GM12878 (cell line): ENCODE measurements around the gene TNFRSF11A. TPM values are rescaled to one million over a fixed set of nuclear protein-coding genes. Genes with fewer than 3 reads are reported as not detected.

ENCODE experiments used
- ATAC-seq: fragments of 200-7000 bp; cut with Tn5 transposase; 3 replicates; pipeline ENCODE4 v1.9.1; 2020; ENCODE audit warnings: mild to moderate bottlenecking, moderate library complexity
- BruUV-seq: library from RNA; stranded (reverse); fragments of 400-500 nt; replicated peaks from 2 replicates; lab custom pipeline; 2021; lab: Mats Ljungman, UMichigan
- CTCF ChIA-PET: fragments of 300-600 bp; sonication (Branson Sonifier 250); formaldehyde crosslinking; extraction: SDS; loops from one replicate; lab custom pipeline; 2021; ENCODE audit warnings: inconsistent platforms; lab: Yijun Ruan, JAX
- POLR2A ChIA-PET: fragments of 350-600 bp; formaldehyde crosslinking; extraction: SDS; loops from one replicate; lab custom pipeline; 2021; ENCODE audit warnings: inconsistent platforms; lab: Charles Lee
- RAD21 ChIA-PET: fragments of 300-600 bp; sonication (Branson Sonifier 250); formaldehyde crosslinking; loops from one replicate; lab custom pipeline; 2023; ENCODE audit warnings: antibody characterized with exemption; ENCODE audit not compliant: unreplicated experiment; lab: Charles Lee
- SMC1A ChIA-PET: fragments of 300-600 bp; sonication (Branson Sonifier 250); formaldehyde crosslinking; loops from one replicate; lab custom pipeline; 2023; ENCODE audit not compliant: unreplicated experiment, uncharacterized antibody; lab: Charles Lee
- DNase-seq: peaks from one replicate; pipeline ENCODE4 v3.0.0-alpha.2; 2011; ENCODE audit warnings: low read depth, low spot score
- FAIRE-seq: peaks from 3 replicates; lab custom pipeline; 2011; peaks lifted over from hg19 to GRCh38; lab: Jason Lieb, UNC
- H2AFZ ChIP-seq: 2 replicates; pipeline ENCODE4 v1.6.0; 2011; ENCODE audit warnings: low read depth, low read length, control low read depth; ENCODE audit not compliant: control insufficient read depth
- H3K27ac ChIP-seq: 2 replicates; pipeline ENCODE4 v1.5.1; 2011; ENCODE audit warnings: control low read depth; ENCODE audit not compliant: control insufficient read depth, insufficient read depth
- H3K27me3 ChIP-seq, 2 experiments: replicated peaks in 1 of 2; 2 replicates each; pipeline versions ENCODE4 v1.6.0 to v1.6.1; 2011; ENCODE audit warnings: low read length in 1 of 2; ENCODE audit not compliant: control insufficient read depth in 2 of 2, insufficient read depth in 2 of 2
- H3K36me3 ChIP-seq, 2 experiments: 2 replicates each; pipeline ENCODE4 v1.5.1; 2011; ENCODE audit warnings: low read length in 1 of 2; ENCODE audit not compliant: control insufficient read depth in 2 of 2, insufficient read depth in 2 of 2
- H3K4me1 ChIP-seq: 2 replicates; pipeline ENCODE4 v1.6.1; 2011; ENCODE audit warnings: mild to moderate bottlenecking, low read length, moderate library complexity, mixed read lengths; ENCODE audit not compliant: control insufficient read depth, insufficient read depth
- H3K4me2 ChIP-seq: 2 replicates; pipeline ENCODE4 v1.6.0; 2011; ENCODE audit warnings: control low read depth; ENCODE audit not compliant: control insufficient read depth, insufficient read depth
- H3K4me3 ChIP-seq: fragments of 200-600 bp; sonication (generic); 2 replicates; pipeline ENCODE4 v1.5.1; 2016
- H3K79me2 ChIP-seq: 2 replicates; pipeline ENCODE4 v1.6.0; 2011; ENCODE audit warnings: low read length; ENCODE audit not compliant: control insufficient read depth, insufficient read depth
- H3K9ac ChIP-seq: 2 replicates; pipeline ENCODE4 v1.8.0; 2011; ENCODE audit warnings: low read length, control low read depth, mixed read lengths; ENCODE audit not compliant: control insufficient read depth, insufficient read depth
- H3K9me3 ChIP-seq: replicated peaks from 3 replicates; pipeline ENCODE4 v1.5.1; 2011; ENCODE audit warnings: mild to moderate bottlenecking, low read length; ENCODE audit not compliant: control insufficient read depth, insufficient read depth
- H4K20me1 ChIP-seq: 2 replicates; pipeline ENCODE4 v1.6.0; 2011; ENCODE audit not compliant: control insufficient read depth, insufficient read depth
- ATF7 ChIP-seq: fragments of 450-650 bp; IDR thresholded peaks from 2 replicates; pipeline ENCODE4 v1.6.1; 2016; ENCODE audit warnings: low read depth, mild to moderate bottlenecking
- BCL11A ChIP-seq: IDR thresholded peaks from 2 replicates; pipeline ENCODE4 v1.6.1; 2011; ENCODE audit warnings: low read depth, low read length
- BHLHE40 ChIP-seq, 2 experiments: fragments of 450-650 bp in 1 of 2; IDR thresholded peaks; 2 replicates each; pipeline ENCODE4 v1.6.1; 2011 to 2017; ENCODE audit warnings: low read depth in 2 of 2, borderline replicate concordance in 1 of 2, improper control_type of control experiment in 1 of 2, low read length in 1 of 2, mild to moderate bottlenecking in 1 of 2
- CBFB ChIP-seq: IDR thresholded peaks from 2 replicates; pipeline ENCODE4 v1.6.1; 2016; ENCODE audit warnings: antibody characterized with exemption, low read depth
- CHD2 ChIP-seq: IDR thresholded peaks from 2 replicates; pipeline ENCODE4 v1.6.1; 2011; ENCODE audit warnings: low read depth, low read length, improper control_type of control experiment, borderline replicate concordance
- CHD4 ChIP-seq: fragments of 200-600 bp; sonication (generic); IDR thresholded peaks from 2 replicates; pipeline ENCODE4 v1.6.1; 2016; ENCODE audit warnings: mild to moderate bottlenecking
- EP300 ChIP-seq, 2 experiments: fragments of 150-350 bp in 1 of 2; IDR thresholded peaks; 2 replicates each; pipeline ENCODE4 v1.6.1; 2011 to 2012; ENCODE audit warnings: low read depth in 2 of 2, low read length in 2 of 2, borderline replicate concordance in 1 of 2, improper control_type of control experiment in 1 of 2, inconsistent platforms in 1 of 2; ENCODE audit not compliant: control insufficient read depth in 1 of 2
- HDGF ChIP-seq: fragments of 450-650 bp; IDR thresholded peaks from 2 replicates; pipeline ENCODE4 v1.6.1; 2016; ENCODE audit warnings: antibody characterized with exemption
- HSF1 ChIP-seq: fragments of 150-350 bp; IDR thresholded peaks from 2 replicates; pipeline ENCODE4 v1.6.1; 2014; ENCODE audit warnings: mild to moderate bottlenecking, low read depth, low read length
- IRF4 ChIP-seq: IDR thresholded peaks from 2 replicates; pipeline ENCODE4 v1.6.1; 2011; ENCODE audit warnings: low read depth, low read length
- KLF5 ChIP-seq: fragments of 450-650 bp; IDR thresholded peaks from 2 replicates; pipeline ENCODE4 v1.6.1; 2014; ENCODE audit warnings: mild to moderate bottlenecking; ENCODE audit not compliant: partially characterized antibody
- NRF1 ChIP-seq: conservative IDR thresholded peaks from 2 replicates; pipeline ENCODE4 v1.6.1; 2011; ENCODE audit warnings: mild to moderate bottlenecking, low read depth, low read length, improper control_type of control experiment
- PAX5 ChIP-seq: IDR thresholded peaks from 2 replicates; pipeline ENCODE4 v1.6.1; 2011; ENCODE audit warnings: low read depth, low read length, borderline replicate concordance
- POLR2AphosphoS2 ChIP-seq: IDR thresholded peaks from 2 replicates; pipeline ENCODE4 v1.6.1; 2011; ENCODE audit warnings: low read depth, mild to moderate bottlenecking, low read length, improper control_type of control experiment, moderate library complexity
- ZNF217 ChIP-seq: fragments of 450-650 bp; IDR thresholded peaks from 2 replicates; pipeline ENCODE4 v1.6.1; 2017; ENCODE audit warnings: antibody characterized with exemption, mild to moderate bottlenecking
- ZNF24 ChIP-seq: fragments of 450-650 bp; IDR thresholded peaks from 2 replicates; pipeline ENCODE4 v1.6.1; 2017; ENCODE audit warnings: antibody characterized with exemption, mild to moderate bottlenecking
- WGBS: methylation state at CpG from one replicate; pipeline ENCODE4 v1.1.6; 2016; ENCODE audit warnings: low lambda C conversion rate; ENCODE audit not compliant: insufficient replicate concordance, insufficient coverage; ENCODE audit errors: missing lambda C conversion rate; 5-methylcytosine and 5-hydroxymethylcytosine counted together
- in situ Hi-C: fragments of 300-500 bp; cut with MboI; formaldehyde crosslinking; loops from 9 replicates; pipeline ENCODE4 v1.14.3; 2018; ENCODE audit warnings: mixed read lengths
- intact Hi-C: fragments of 100-400 bp; cut with micrococcal nuclease; formaldehyde crosslinking; loops from one replicate; pipeline ENCODE4 v1.14.2; 2022; ENCODE audit not compliant: unreplicated experiment
- polyA plus RNA-seq, 11 experiments: library from polyadenylated mRNA; depleted of rRNA in 4 of 11; unstranded in 6 of 11; stranded (reverse) in 5 of 11; fragments of >200 nt; fragmentation: Nextera tagmentation in 4 of 11; fragmentation: Illumina TruSeq in 1 of 11; extraction: Ambion mirVana in 4 of 11; extraction: Trizol in 1 of 11; gene quantifications; 1 replicate in 1 of 11; 2 replicates in 10 of 11; pipeline versions ENCODE4 v1.2.1 to v1.2.3, GENCODE V29; 2011 to 2016; ENCODE audit warnings: inconsistent platforms in 2 of 11, missing spikeins in 2 of 11, low read depth in 1 of 11
- total RNA-seq, 4 experiments: library from RNA; depleted of rRNA in 3 of 4; stranded (reverse); fragments of >200 nt in 3 of 4; fragmentation: Illumina TruSeq in 1 of 4; extraction: Trizol in 1 of 4; gene quantifications; 2 replicates each; pipeline versions ENCODE4 v1.2.1 to v1.2.3, GENCODE V29; 2013 to 2021
- TF ChIP-seq, protein P1 (sequence below): fragments of 450-650 bp; IDR thresholded peaks from 2 replicates; pipeline ENCODE4 v1.6.1; 2016; ENCODE audit warnings: mild to moderate bottlenecking, moderate library complexity, borderline replicate concordance
- TF ChIP-seq, protein P2 (sequence below): fragments of 450-650 bp; IDR thresholded peaks from 2 replicates; pipeline ENCODE4 v1.6.1; 2017; ENCODE audit warnings: mild to moderate bottlenecking

TNFRSF11A gene
- total and polyA plus RNA-seq, 10 of the 15 experiments (the other 5 are each of a cell fraction or from before 2014, with no cell fraction given), result 0.07 to 4.0 (median 0.23) TPM

DNA sequence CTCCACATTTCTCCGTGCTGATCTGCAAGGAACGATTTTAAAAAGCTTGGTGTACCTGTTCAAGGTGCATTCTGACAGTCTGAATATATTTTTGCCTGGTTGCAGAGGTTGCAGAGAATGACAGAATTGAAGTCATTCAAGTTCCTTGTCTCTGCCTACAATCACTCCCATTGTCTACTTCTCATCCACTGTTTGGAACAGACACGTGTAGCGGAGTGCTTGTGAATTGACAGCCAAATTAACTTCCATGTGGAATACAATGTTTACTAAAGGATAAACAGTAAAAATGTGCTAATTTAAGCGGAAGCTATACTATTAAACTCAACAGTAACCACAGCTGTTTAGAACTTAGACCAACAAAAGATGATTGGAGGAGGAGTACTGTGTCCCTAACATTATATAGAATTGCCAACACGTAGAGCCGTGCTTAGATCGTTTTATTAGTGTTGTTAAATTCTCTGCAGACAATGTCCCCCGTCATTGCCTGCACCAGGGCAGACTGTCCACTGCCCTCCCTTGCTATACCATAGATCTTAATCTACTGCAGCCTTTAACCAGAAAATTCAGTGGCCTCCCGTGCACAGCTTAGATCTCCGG lies 110.4 kb downstream of the TNFRSF11A start:
- no peaks in the 10 kb centered on the region for H3K79me2 ChIP-seq
- ChIA-PET POLR2A (no interaction called here), RAD21 (interaction anchor here (1.2 kb wide), 1 partner anchor 10 kb away, joined by 3 read pairs; no protein-coding TSS in a partner anchor), CTCF (interaction anchor here (1.2 to 2.6 kb wide), 5 partner anchors 9 to 150 kb away, joined by 3 to 12 read pairs (median 5); no protein-coding TSS in a partner anchor)
- H3K9me3 ChIP-seq, result no peaks in the 10 kb centered on the region
- DNase-seq (no peak), ATAC-seq (no peak), FAIRE-seq (no peak)
- H3K4me3 ChIP-seq, result no peak overlapping the region
- no peaks in the 10 kb centered on the region for H3K36me3 ChIP-seq
- H2AFZ ChIP-seq, result no peak overlapping the region
- in situ Hi-C loops, result no loop called here
- H4K20me1 ChIP-seq, result no peaks in the 10 kb centered on the region
- no peak for TF ChIP-seq KLF5
- TF ChIP-seq HDGF, result no peak
- TF ChIP-seq EP300 (IDR thresholded peaks at IDR 0.05; ENCODE audit: borderline replicate concordance in 1 of 2, control insufficient read depth in 1 of 2, low read depth in 2 of 2, low read length in 2 of 2), result no peak
- no peak for TF ChIP-seq ZNF217
- no peak for TF ChIP-seq HSF1
- no peak for TF ChIP-seq NRF1
- no peak for TF ChIP-seq PAX5
- TF ChIP-seq CHD2, result no peak
- TF ChIP-seq IRF4, result no peak
- TF ChIP-seq POLR2AphosphoS2, result no peak
- TF ChIP-seq, protein P1, sequence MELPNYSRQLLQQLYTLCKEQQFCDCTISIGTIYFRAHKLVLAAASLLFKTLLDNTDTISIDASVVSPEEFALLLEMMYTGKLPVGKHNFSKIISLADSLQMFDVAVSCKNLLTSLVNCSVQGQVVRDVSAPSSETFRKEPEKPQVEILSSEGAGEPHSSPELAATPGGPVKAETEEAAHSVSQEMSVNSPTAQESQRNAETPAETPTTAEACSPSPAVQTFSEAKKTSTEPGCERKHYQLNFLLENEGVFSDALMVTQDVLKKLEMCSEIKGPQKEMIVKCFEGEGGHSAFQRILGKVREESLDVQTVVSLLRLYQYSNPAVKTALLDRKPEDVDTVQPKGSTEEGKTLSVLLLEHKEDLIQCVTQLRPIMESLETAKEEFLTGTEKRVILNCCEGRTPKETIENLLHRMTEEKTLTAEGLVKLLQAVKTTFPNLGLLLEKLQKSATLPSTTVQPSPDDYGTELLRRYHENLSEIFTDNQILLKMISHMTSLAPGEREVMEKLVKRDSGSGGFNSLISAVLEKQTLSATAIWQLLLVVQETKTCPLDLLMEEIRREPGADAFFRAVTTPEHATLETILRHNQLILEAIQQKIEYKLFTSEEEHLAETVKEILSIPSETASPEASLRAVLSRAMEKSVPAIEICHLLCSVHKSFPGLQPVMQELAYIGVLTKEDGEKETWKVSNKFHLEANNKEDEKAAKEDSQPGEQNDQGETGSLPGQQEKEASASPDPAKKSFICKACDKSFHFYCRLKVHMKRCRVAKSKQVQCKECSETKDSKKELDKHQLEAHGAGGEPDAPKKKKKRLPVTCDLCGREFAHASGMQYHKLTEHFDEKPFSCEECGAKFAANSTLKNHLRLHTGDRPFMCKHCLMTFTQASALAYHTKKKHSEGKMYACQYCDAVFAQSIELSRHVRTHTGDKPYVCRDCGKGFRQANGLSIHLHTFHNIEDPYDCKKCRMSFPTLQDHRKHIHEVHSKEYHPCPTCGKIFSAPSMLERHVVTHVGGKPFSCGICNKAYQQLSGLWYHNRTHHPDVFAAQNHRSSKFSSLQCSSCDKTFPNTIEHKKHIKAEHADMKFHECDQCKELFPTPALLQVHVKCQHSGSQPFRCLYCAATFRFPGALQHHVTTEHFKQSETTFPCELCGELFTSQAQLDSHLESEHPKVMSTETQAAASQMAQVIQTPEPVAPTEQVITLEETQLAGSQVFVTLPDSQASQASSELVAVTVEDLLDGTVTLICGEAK, result no peak
- no peak for TF ChIP-seq ATF7
- no peak for TF ChIP-seq CHD4
- no peak for TF ChIP-seq CBFB
- TF ChIP-seq BCL11A, result no peak
- TF ChIP-seq ZNF24, result no peak
- TF ChIP-seq BHLHE40 (IDR thresholded peaks at IDR 0.05; ENCODE audit: borderline replicate concordance in 1 of 2, low read depth in 2 of 2, low read length in 1 of 2), result no peak
- TF ChIP-seq, protein P2, sequence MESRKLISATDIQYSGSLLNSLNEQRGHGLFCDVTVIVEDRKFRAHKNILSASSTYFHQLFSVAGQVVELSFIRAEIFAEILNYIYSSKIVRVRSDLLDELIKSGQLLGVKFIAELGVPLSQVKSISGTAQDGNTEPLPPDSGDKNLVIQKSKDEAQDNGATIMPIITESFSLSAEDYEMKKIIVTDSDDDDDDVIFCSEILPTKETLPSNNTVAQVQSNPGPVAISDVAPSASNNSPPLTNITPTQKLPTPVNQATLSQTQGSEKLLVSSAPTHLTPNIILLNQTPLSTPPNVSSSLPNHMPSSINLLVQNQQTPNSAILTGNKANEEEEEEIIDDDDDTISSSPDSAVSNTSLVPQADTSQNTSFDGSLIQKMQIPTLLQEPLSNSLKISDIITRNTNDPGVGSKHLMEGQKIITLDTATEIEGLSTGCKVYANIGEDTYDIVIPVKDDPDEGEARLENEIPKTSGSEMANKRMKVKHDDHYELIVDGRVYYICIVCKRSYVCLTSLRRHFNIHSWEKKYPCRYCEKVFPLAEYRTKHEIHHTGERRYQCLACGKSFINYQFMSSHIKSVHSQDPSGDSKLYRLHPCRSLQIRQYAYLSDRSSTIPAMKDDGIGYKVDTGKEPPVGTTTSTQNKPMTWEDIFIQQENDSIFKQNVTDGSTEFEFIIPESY, result no peak
- TF ChIP-seq, all 136 proteins: peak for 0
- Histone ChIP-seq H3K4me1 (no peaks in the 10 kb centered on the region), H3K9ac (no peak overlapping the region), H3K4me2 (no peak overlapping the region), H3K27ac (no peak overlapping the region), H3K27me3 (no peaks in the 10 kb centered on the region; a peak in 1 of 4 replicates)
- no TSS peak for BruUV-seq
- WGBS, result 69% methylated on average over 11 of the region's 11 CpGs
- SMC1A ChIA-PET, result interaction anchor here (0.7 to 1.3 kb wide), 2 partner anchors 148 to 175 kb away, joined by 3 to 5 read pairs; no protein-coding TSS in a partner anchor
- intact Hi-C loops, result no loop called here
